GM12878 (cell line): ENCODE data around the gene DPM2. TPM values are rescaled to one million over a fixed set of nuclear protein-coding genes. Genes with fewer than 3 reads are reported as not detected.

Experiments used
- BHLHE40 ChIP-seq, 2 experiments: fragments of 450-650 bp in 1 of 2; IDR thresholded peaks; 2 replicates each; pipeline ENCODE4 v1.6.1; 2011 to 2017; ENCODE audit warnings: low read depth in 2 of 2, borderline replicate concordance in 1 of 2, improper control_type of control experiment in 1 of 2, low read length in 1 of 2, mild to moderate bottlenecking in 1 of 2
- CEBPZ ChIP-seq: fragments of 150-350 bp; IDR thresholded peaks from 2 replicates; pipeline ENCODE4 v1.6.1; 2016; ENCODE audit warnings: low read depth, low read length
- HSF1 ChIP-seq: fragments of 150-350 bp; IDR thresholded peaks from 2 replicates; pipeline ENCODE4 v1.6.1; 2014; ENCODE audit warnings: mild to moderate bottlenecking, low read depth, low read length
- IKZF2 ChIP-seq, 2 experiments: fragments of 450-650 bp; IDR thresholded peaks; 2 replicates each; pipeline ENCODE4 v1.6.1; 2017; ENCODE audit warnings: mild to moderate bottlenecking in 2 of 2, moderate library complexity in 2 of 2
- IRF5 ChIP-seq: fragments of 450-650 bp; IDR thresholded peaks from 2 replicates; pipeline ENCODE4 v1.6.1; 2017; ENCODE audit warnings: borderline replicate concordance
- MEF2A ChIP-seq: IDR thresholded peaks from 2 replicates; pipeline ENCODE4 v1.6.1; 2011; ENCODE audit warnings: low read depth, mild to moderate bottlenecking, low read length, moderate library complexity; ENCODE audit not compliant: insufficient read depth
- NR2C2 ChIP-seq: IDR thresholded peaks from 2 replicates; pipeline ENCODE4 v1.6.1; 2011; ENCODE audit warnings: borderline replicate concordance, low read depth; ENCODE audit not compliant: control insufficient read depth, insufficient read length
- PRDM15 ChIP-seq: fragments of 450-650 bp; formaldehyde crosslinking; IDR thresholded peaks from 2 replicates; pipeline ENCODE4 v1.4.0; 2020; ENCODE audit warnings: mild to moderate bottlenecking, moderate library complexity
- SMC3 ChIP-seq: IDR thresholded peaks from 2 replicates; pipeline ENCODE4 v1.6.1; 2011; ENCODE audit warnings: low read length, improper control_type of control experiment, borderline replicate concordance
- polyA plus RNA-seq, 11 experiments: library from polyadenylated mRNA; depleted of rRNA in 4 of 11; unstranded in 6 of 11; stranded (reverse) in 5 of 11; fragments of >200 nt; fragmentation: Nextera tagmentation in 4 of 11; fragmentation: Illumina TruSeq in 1 of 11; extraction: Ambion mirVana in 4 of 11; extraction: Trizol in 1 of 11; gene quantifications; 1 replicate in 1 of 11; 2 replicates in 10 of 11; pipeline versions ENCODE4 v1.2.1 to v1.2.3, GENCODE V29; 2011 to 2016; ENCODE audit warnings: inconsistent platforms in 2 of 11, missing spikeins in 2 of 11, low read depth in 1 of 11
- total RNA-seq, 4 experiments: library from RNA; depleted of rRNA in 3 of 4; stranded (reverse); fragments of >200 nt in 3 of 4; fragmentation: Illumina TruSeq in 1 of 4; extraction: Trizol in 1 of 4; gene quantifications; 2 replicates each; pipeline versions ENCODE4 v1.2.1 to v1.2.3, GENCODE V29; 2013 to 2021
- TF ChIP-seq, protein P1 (sequence below): IDR thresholded peaks from 2 replicates; pipeline ENCODE4 v1.6.1; 2011; ENCODE audit warnings: borderline replicate concordance, low read depth, mild to moderate bottlenecking, moderate library complexity, mixed read lengths, low read length; ENCODE audit not compliant: insufficient read depth; ENCODE audit errors: extremely low read length

The DPM2 gene
- total and polyA plus RNA-seq, 10 of the 15 experiments (the other 5 are each of a cell fraction or from before 2014, with no cell fraction given): 22.7 to 77.9 (median 44.7) TPM

DNA sequence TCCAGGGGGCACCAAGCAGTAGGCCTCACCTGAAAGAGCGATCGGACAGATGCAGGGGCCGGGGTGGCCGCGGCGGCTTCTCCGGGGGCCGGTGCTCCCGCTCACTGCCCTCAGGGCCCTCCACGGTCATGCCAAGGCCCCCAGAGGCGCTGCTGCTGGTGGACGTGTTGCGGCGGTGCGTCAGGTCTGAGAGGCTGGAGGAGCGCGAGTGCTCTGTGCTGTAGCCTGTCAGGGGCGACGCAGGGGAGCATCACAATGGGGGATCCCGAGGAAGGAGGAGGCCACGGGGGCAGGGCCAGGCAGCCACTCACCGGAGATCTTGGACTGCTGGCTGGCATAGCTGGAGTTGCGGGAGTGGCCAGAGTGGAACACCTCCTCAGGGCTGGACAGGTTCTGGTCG, 7.7 kb upstream of the DPM2 start (continued):
- no peak for TF ChIP-seq CEBPZ
- TF ChIP-seq BHLHE40 (IDR thresholded peaks at IDR 0.05; ENCODE audit: borderline replicate concordance in 1 of 2, low read depth in 2 of 2, low read length in 1 of 2): no peak
- TF ChIP-seq SMC3: no peak
- no peak for TF ChIP-seq PRDM15
- TF ChIP-seq IRF5: no peak
- no peak for TF ChIP-seq IKZF2 (IDR thresholded peaks at IDR 0.05)
- TF ChIP-seq MEF2A: no peak
- TF ChIP-seq, protein P1, sequence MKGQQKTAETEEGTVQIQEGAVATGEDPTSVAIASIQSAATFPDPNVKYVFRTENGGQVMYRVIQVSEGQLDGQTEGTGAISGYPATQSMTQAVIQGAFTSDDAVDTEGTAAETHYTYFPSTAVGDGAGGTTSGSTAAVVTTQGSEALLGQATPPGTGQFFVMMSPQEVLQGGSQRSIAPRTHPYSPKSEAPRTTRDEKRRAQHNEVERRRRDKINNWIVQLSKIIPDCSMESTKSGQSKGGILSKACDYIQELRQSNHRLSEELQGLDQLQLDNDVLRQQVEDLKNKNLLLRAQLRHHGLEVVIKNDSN: no peak
- no peak for TF ChIP-seq NR2C2
- TF ChIP-seq HSF1: no peak
